Neural cell (in vitro differentiated cells): ENCODE measurements around the gene TPRG1. TPM values are rescaled to one million over a fixed set of nuclear protein-coding genes. Genes with fewer than 3 reads are reported as not detected.

Experiments
- H2AFZ ChIP-seq: fragments of 200-600, 300-800 bp; sonication (generic), shearing (Covaris generic); 2 replicates; pipeline ENCODE4 v1.6.0; 2014; ENCODE audit warnings: low read depth, mild to moderate bottlenecking, antibody characterized with exemption, low read length, moderate library complexity
- H3F3A ChIP-seq: fragments of 200-600 bp; shearing (Covaris generic); 2 replicates; pipeline ENCODE4 v1.6.1; 2016; ENCODE audit warnings: mild to moderate bottlenecking, moderate library complexity, mixed read lengths, antibody characterized with exemption, low read length; ENCODE audit not compliant: insufficient read depth, poor library complexity, severe bottlenecking
- H3K27ac ChIP-seq: fragments of 200-600, 300-800 bp; sonication (generic), shearing (Covaris generic); 2 replicates; pipeline ENCODE4 v1.5.1; 2014; ENCODE audit warnings: mild to moderate bottlenecking, low read length, moderate library complexity
- H3K27me3 ChIP-seq: fragments of 300-800, 200-600 bp; sonication (generic), shearing (Covaris generic); 2 replicates; pipeline ENCODE4 v1.6.0; 2014; ENCODE audit warnings: mild to moderate bottlenecking, low read depth, low read length, moderate library complexity; ENCODE audit not compliant: insufficient read depth
- H3K36me3 ChIP-seq: fragments of 300-800, 200-600 bp; sonication (generic), shearing (Covaris generic); 2 replicates; pipeline ENCODE4 v1.5.1; 2014; ENCODE audit warnings: mild to moderate bottlenecking, antibody characterized with exemption, low read length, moderate library complexity; ENCODE audit not compliant: insufficient read depth
- H3K4me2 ChIP-seq: fragments of 300-800, 200-600 bp; sonication (generic), shearing (Covaris generic); 2 replicates; pipeline ENCODE4 v1.6.0; 2014; ENCODE audit warnings: mild to moderate bottlenecking, low read length
- H3K4me3 ChIP-seq: fragments of 300-800, 200-600 bp; sonication (generic), shearing (Covaris generic); 2 replicates; pipeline ENCODE4 v1.5.1; 2014; ENCODE audit warnings: mild to moderate bottlenecking, low read length, moderate library complexity
- H3K79me2 ChIP-seq: fragments of 200-600 bp; shearing (Covaris generic); replicated peaks from 2 replicates; pipeline ENCODE4 v1.6.0; 2014; ENCODE audit warnings: mild to moderate bottlenecking, low read length, moderate library complexity; ENCODE audit not compliant: insufficient read depth
- H3K9ac ChIP-seq: fragments of 300-800, 200-600 bp; sonication (generic), shearing (Covaris generic); 2 replicates; pipeline ENCODE4 v1.6.1; 2016; ENCODE audit warnings: mild to moderate bottlenecking, low read length, mixed read lengths
- H3K9me2 ChIP-seq: fragments of 200-600 bp; shearing (Covaris generic); 2 replicates; pipeline ENCODE4 v1.6.1; 2016; ENCODE audit warnings: mild to moderate bottlenecking, low read length, mixed read lengths; ENCODE audit not compliant: insufficient read depth
- H3K9me3 ChIP-seq: fragments of 200-600, 300-800 bp; sonication (generic), shearing (Covaris generic); 2 replicates; pipeline ENCODE4 v1.6.1; 2016; ENCODE audit warnings: mild to moderate bottlenecking, mixed run types, low read length, moderate library complexity, mixed read lengths
- H4K20me1 ChIP-seq: fragments of 200-600 bp; shearing (Covaris generic); 2 replicates; pipeline ENCODE4 v1.6.1; 2016; ENCODE audit warnings: mild to moderate bottlenecking, mixed run types; ENCODE audit not compliant: insufficient read depth
- EP300 ChIP-seq: fragments of 450-650 bp; conservative IDR thresholded peaks from 2 replicates; pipeline ENCODE4 v1.6.1; 2014; ENCODE audit warnings: antibody characterized with exemption, mild to moderate bottlenecking, moderate library complexity; ENCODE audit not compliant: poor library complexity, severe bottlenecking
- EZH2 ChIP-seq: fragments of 200-600, 300-800 bp; shearing (Covaris generic), sonication (generic); IDR thresholded peaks from 2 replicates; pipeline ENCODE4 v1.6.1; 2014; ENCODE audit warnings: antibody characterized with exemption, low read length, borderline replicate concordance, mild to moderate bottlenecking; ENCODE audit not compliant: insufficient read depth, poor library complexity, severe bottlenecking
- MXI1 ChIP-seq: fragments of 450-650 bp; conservative IDR thresholded peaks from 2 replicates; pipeline ENCODE4 v1.6.1; 2014; ENCODE audit warnings: antibody characterized with exemption, mild to moderate bottlenecking; ENCODE audit not compliant: poor library complexity, severe bottlenecking
- POLR2AphosphoS5 ChIP-seq: IDR thresholded peaks from 2 replicates; pipeline ENCODE4 v1.6.1; 2012
- RAD21 ChIP-seq: fragments of 450-650 bp; conservative IDR thresholded peaks from 2 replicates; pipeline ENCODE4 v1.6.1; 2014; ENCODE audit warnings: antibody characterized with exemption, mild to moderate bottlenecking, moderate library complexity
- SMC3 ChIP-seq: fragments of 450-650 bp; conservative IDR thresholded peaks from 2 replicates; pipeline ENCODE4 v1.6.1; 2014; ENCODE audit warnings: antibody characterized with exemption, mild to moderate bottlenecking, moderate library complexity; ENCODE audit not compliant: poor library complexity
- TAF1 ChIP-seq: IDR thresholded peaks from 2 replicates; pipeline ENCODE4 v1.6.1; 2012; ENCODE audit warnings: low read depth
- polyA plus RNA-seq: library from polyadenylated mRNA; depleted of rRNA; stranded (reverse); fragments of >200 nt; gene quantifications from 2 replicates; pipeline ENCODE4 v1.2.3, GENCODE V29; 2014
- TF ChIP-seq, protein P1 (sequence below): fragments of 450-650 bp; IDR thresholded peaks from 2 replicates; pipeline ENCODE4 v1.5.1; 2014; ENCODE audit warnings: antibody characterized with exemption, mild to moderate bottlenecking, moderate library complexity; ENCODE audit not compliant: poor library complexity, severe bottlenecking
- TF ChIP-seq, protein P2 (sequence below): IDR thresholded peaks from 2 replicates; pipeline ENCODE4 v1.6.1; 2012; ENCODE audit warnings: borderline replicate concordance

TPRG1 gene
- polyA plus RNA-seq, 1 donor from 2014 or later: 0.17 TPM

DNA sequence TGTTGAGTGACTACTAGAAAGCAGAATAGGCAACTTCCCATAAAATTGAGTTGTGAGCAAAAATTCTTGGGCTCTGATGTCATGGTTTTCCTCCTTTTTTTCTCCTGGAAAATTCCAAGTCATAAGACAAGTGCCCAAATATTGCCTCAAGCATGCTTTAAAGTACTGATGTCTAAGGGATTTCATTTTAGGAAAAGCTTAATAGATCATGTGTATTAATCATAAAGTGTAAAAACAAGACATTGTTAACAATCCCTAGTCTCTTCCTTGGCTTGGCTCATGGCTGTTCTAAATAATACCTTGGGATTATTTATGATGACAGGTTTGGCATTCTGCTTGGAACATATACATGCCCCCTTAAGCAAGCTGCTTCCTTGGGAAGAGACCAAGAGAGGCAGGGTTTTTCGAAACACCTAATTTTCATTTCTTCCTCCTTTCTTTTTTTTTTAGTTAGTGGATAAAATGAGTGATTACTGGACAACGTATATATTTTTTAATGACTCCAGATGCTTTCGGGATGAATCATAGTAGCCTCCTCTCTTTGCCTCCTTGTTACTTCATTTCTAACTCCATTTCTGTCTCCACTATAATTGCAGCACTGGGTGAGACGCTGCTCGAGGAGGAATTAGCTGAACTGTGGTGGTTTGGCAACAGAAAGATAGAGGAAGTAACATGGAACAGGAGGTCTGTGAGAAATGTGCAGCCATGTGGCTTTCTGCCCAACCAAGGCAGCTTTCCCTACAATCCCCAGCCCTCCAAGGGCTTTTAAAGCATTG, 104.9 kb downstream of the TPRG1 start:
- Histone ChIP-seq H3K79me2 (no peaks in the 10 kb centered on the region), H3K4me3 (no peak overlapping the region), H2AFZ (no peak overlapping the region), H3F3A (no peaks in the 10 kb centered on the region), H3K9me3 (no peaks in the 10 kb centered on the region), H4K20me1 (no peaks in the 10 kb centered on the region), H3K9me2 (no peaks in the 10 kb centered on the region), H3K27me3 (no peaks in the 10 kb centered on the region), H3K4me2 (no peak overlapping the region), H3K27ac (no peak overlapping the region), H3K9ac (no peak overlapping the region), H3K36me3 (no peaks in the 10 kb centered on the region)
- no peak for TF ChIP-seq SMC3
- no peak for TF ChIP-seq MXI1
- TF ChIP-seq POLR2AphosphoS5: no peak
- TF ChIP-seq EZH2: no peak
- no peak for TF ChIP-seq TAF1
- no peak for TF ChIP-seq EP300
- no peak for TF ChIP-seq RAD21
- TF ChIP-seq, protein P1, sequence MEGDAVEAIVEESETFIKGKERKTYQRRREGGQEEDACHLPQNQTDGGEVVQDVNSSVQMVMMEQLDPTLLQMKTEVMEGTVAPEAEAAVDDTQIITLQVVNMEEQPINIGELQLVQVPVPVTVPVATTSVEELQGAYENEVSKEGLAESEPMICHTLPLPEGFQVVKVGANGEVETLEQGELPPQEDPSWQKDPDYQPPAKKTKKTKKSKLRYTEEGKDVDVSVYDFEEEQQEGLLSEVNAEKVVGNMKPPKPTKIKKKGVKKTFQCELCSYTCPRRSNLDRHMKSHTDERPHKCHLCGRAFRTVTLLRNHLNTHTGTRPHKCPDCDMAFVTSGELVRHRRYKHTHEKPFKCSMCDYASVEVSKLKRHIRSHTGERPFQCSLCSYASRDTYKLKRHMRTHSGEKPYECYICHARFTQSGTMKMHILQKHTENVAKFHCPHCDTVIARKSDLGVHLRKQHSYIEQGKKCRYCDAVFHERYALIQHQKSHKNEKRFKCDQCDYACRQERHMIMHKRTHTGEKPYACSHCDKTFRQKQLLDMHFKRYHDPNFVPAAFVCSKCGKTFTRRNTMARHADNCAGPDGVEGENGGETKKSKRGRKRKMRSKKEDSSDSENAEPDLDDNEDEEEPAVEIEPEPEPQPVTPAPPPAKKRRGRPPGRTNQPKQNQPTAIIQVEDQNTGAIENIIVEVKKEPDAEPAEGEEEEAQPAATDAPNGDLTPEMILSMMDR: no peak
- TF ChIP-seq, protein P2, sequence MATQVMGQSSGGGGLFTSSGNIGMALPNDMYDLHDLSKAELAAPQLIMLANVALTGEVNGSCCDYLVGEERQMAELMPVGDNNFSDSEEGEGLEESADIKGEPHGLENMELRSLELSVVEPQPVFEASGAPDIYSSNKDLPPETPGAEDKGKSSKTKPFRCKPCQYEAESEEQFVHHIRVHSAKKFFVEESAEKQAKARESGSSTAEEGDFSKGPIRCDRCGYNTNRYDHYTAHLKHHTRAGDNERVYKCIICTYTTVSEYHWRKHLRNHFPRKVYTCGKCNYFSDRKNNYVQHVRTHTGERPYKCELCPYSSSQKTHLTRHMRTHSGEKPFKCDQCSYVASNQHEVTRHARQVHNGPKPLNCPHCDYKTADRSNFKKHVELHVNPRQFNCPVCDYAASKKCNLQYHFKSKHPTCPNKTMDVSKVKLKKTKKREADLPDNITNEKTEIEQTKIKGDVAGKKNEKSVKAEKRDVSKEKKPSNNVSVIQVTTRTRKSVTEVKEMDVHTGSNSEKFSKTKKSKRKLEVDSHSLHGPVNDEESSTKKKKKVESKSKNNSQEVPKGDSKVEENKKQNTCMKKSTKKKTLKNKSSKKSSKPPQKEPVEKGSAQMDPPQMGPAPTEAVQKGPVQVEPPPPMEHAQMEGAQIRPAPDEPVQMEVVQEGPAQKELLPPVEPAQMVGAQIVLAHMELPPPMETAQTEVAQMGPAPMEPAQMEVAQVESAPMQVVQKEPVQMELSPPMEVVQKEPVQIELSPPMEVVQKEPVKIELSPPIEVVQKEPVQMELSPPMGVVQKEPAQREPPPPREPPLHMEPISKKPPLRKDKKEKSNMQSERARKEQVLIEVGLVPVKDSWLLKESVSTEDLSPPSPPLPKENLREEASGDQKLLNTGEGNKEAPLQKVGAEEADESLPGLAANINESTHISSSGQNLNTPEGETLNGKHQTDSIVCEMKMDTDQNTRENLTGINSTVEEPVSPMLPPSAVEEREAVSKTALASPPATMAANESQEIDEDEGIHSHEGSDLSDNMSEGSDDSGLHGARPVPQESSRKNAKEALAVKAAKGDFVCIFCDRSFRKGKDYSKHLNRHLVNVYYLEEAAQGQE: no peak

DNA sequence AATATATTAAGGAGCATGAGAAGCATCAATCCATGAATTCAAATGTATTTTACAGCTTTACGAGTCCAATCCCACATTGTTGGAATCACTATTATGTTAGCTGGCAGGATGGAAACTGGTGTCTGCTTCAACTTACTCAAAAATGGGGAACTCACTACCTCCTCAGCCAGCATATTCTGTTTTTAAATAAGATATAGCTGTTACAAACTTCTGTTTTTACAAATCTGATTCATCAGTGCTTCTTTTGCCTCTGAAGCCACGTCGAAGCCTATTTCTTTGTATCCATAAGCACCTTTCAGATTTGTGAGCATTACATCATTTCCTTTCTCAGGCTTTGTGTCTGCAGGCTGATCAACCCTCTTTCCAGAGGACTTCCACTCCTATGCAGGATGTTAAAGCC, 105.9 kb downstream of the TPRG1 start:
- Histone ChIP-seq H4K20me1 (no peaks in the 10 kb centered on the region), H3K4me2 (no peak overlapping the region)

More for the DNA sequence above, 105.9 kb downstream of the TPRG1 start:
- TF ChIP-seq POLR2AphosphoS5 (no peak), EP300 (no peak), EZH2 (no peak), MXI1 (no peak), TAF1 (no peak), SMC3 (no peak), RAD21 (no peak)
- TF ChIP-seq, protein P1: no peak
- TF ChIP-seq, protein P2: no peak
- Histone ChIP-seq H3F3A (no peaks in the 10 kb centered on the region), H3K27me3 (no peaks in the 10 kb centered on the region), H3K27ac (no peak overlapping the region), H3K9ac (no peak overlapping the region), H3K36me3 (no peaks in the 10 kb centered on the region), H3K9me3 (no peaks in the 10 kb centered on the region), H3K4me3 (no peak overlapping the region), H2AFZ (no peak overlapping the region), H3K9me2 (no peaks in the 10 kb centered on the region), H3K79me2 (no peaks in the 10 kb centered on the region)
